Kidney (tissue), 14 donors: Measurements from ENCODE around the gene ZNF101. TPM values are rescaled to one million over a fixed set of nuclear protein-coding genes. Genes with fewer than 3 reads are reported as not detected.

Experiments used
- DNase-seq, 5 donors: peaks; one replicate each; pipeline ENCODE4 v3.0.0-alpha.2; 2013 to 2020
- FAIRE-seq: peaks from 2 replicates; lab custom pipeline; 2012; peaks lifted over from hg19 to GRCh38; lab: Jason Lieb, UNC
- H3K27ac ChIP-seq, 2 donors: one replicate each; pipeline ENCODE4 v1.7.0; 2013; ENCODE audit warnings: low read depth in 2 of 2, low read length in 2 of 2, inconsistent platforms in 1 of 2
- H3K27me3 ChIP-seq: one replicate; pipeline ENCODE4 v1.7.1; 2013; ENCODE audit warnings: low read length, inconsistent platforms; ENCODE audit not compliant: control insufficient read depth, insufficient read depth
- H3K36me3 ChIP-seq, 3 donors: one replicate each; pipeline versions ENCODE4 v1.7.0 to v1.7.1; 2013; ENCODE audit warnings: low read length in 3 of 3, control low read depth in 1 of 3, inconsistent platforms in 1 of 3; ENCODE audit not compliant: insufficient read depth in 3 of 3, control insufficient read depth in 2 of 3
- H3K4me1 ChIP-seq, 3 donors: one replicate each; pipeline versions ENCODE4 v1.7.0 to v1.7.1; 2013; ENCODE audit warnings: low read length in 3 of 3, inconsistent platforms in 1 of 3, low read depth in 1 of 3; ENCODE audit not compliant: control insufficient read depth in 2 of 3, insufficient read depth in 2 of 3
- H3K4me3 ChIP-seq, 3 donors: one replicate each; pipeline versions ENCODE4 v1.7.0 to v1.8.1; 2013; ENCODE audit warnings: low read length in 3 of 3, control low read depth in 1 of 3, inconsistent platforms in 1 of 3
- H3K9ac ChIP-seq, 3 donors: one replicate each; pipeline versions ENCODE4 v1.7.0 to v1.7.1; 2013; ENCODE audit warnings: low read length in 3 of 3, control low read depth in 1 of 3, inconsistent platforms in 1 of 3
- H3K9me3 ChIP-seq, 3 donors: one replicate each; pipeline versions ENCODE4 v1.7.0 to v1.7.1; 2013; ENCODE audit warnings: low read length in 3 of 3, control low read depth in 1 of 3, inconsistent platforms in 1 of 3; ENCODE audit not compliant: control insufficient read depth in 2 of 3, insufficient read depth in 1 of 3
- CTCF ChIP-seq: IDR thresholded peaks from 3 replicates; pipeline ENCODE4 v1.5.1; 2012; ENCODE audit warnings: mild to moderate bottlenecking, moderate library complexity, borderline replicate concordance; ENCODE audit not compliant: insufficient read depth; ENCODE audit errors: extremely low read depth
- intact Hi-C: fragments of 100-400 bp; cut with DNase I; formaldehyde crosslinking; loops from one replicate; pipeline ENCODE4 v1.11.1; 2022
- polyA plus RNA-seq: library from polyadenylated mRNA; stranded (reverse); fragments of 350-450 nt; fragmentation: Illumina TruSeq; extraction: RNeasy Lipid Tissue Mini Kit (QIAGEN cat#74804); gene quantifications from one replicate; pipeline ENCODE4 v1.2.3, GENCODE V29; 2014; ENCODE audit warnings: low read depth, low replicate concordance; ENCODE audit not compliant: insufficient read depth
- total RNA-seq: library from RNA; stranded (reverse); fragmentation: NEBNext Ultra II Directional; extraction: Animal tissue kit (Norgen Biotek cat#: 25700); gene quantifications from one replicate; pipeline ENCODE4 v1.2.1, GENCODE V29; 2021
- donor health status: control.
- donor health status: control.
- donor health status: control.
- donor health status: control.
- donor health status: control.
- donor health status: DM: yes; HTN: yes; CAD: no.
- donor health status: Normal renal cell carcinoma (clear cell type).

The ZNF101 gene
- total and polyA plus RNA-seq, 2 donors from 2014 or later: 10.2 to 21.2 TPM

DNA sequence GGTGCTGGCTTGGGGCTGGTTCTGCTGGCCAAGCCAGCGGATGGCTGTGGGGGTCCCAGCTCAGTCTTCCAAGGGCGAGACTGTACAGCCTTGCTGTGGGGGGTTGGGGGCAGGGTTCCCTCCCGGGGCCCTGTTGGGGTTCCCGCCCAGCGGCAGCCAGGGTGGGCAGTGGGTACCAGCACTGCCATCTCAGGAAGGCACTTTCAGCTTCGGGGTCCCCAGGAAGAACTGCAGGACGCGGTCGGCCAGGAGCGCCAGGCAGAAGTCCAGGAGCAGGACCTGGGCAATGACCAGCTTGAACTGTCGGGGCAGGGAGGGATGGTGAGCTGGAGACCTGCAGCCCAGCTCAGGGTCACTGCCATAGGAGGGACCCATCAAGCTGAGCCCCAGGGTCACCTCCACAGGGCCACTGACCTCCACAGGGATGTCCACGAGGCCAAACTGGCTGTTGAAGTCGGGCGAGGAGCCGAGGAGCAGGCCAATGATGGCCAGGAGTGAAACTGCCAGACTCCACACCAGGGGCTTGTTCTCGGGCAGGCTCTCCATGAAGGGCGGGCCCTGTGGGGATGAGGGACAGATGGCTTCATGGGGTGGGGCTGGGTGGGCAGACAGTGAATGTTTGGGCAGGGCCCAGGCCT lies 23.3 kb upstream of the ZNF101 start:
- no peak overlapping the region for H3K27ac ChIP-seq
- H3K4me1 ChIP-seq: peaks cover 0 to 5% (median 0%) of the 10 kb centered on the region in 3 donors
- H3K9me3 ChIP-seq: no peaks in the 10 kb centered on the region
- FAIRE-seq: no peak
- no peak overlapping the region for H3K9ac ChIP-seq
- H3K4me3 ChIP-seq: no peak overlapping the region
- no peak for DNase-seq
- intact Hi-C loops: no loop called here
- peaks cover 0 to 19% (median 6%) of the 10 kb centered on the region in 3 donors for H3K36me3 ChIP-seq
- H3K27me3 ChIP-seq: no peaks in the 10 kb centered on the region
- TF ChIP-seq CTCF: no peak

GRCh38 chr19:19647037-19647835 lies 21.4 kb upstream of the ZNF101 start:
- Histone ChIP-seq H3K36me3 (peaks cover 0 to 37% (median 18%) of the 10 kb centered on the region in 3 donors), H3K27ac (no peak overlapping the region), H3K27me3 (no peaks in the 10 kb centered on the region), H3K9ac (no peak overlapping the region), H3K4me3 (no peak overlapping the region), H3K9me3 (no peaks in the 10 kb centered on the region), H3K4me1 (peaks cover 0 to 5% (median 0%) of the 10 kb centered on the region in 3 donors)
- no peak for TF ChIP-seq CTCF
- DNase-seq (no peak), FAIRE-seq (no peak)
- intact Hi-C loops: no loop called here

GRCh38 chr19:19649155-19649554 lies 19.5 kb upstream of the ZNF101 start:
- no peak for TF ChIP-seq CTCF
- H3K27ac ChIP-seq: no peak overlapping the region
- H3K4me3 ChIP-seq: no peak overlapping the region
- H3K4me1 ChIP-seq: no peaks in the 10 kb centered on the region
- no peak for FAIRE-seq
- H3K27me3 ChIP-seq: no peaks in the 10 kb centered on the region
- intact Hi-C loops: no loop called here
- H3K36me3 ChIP-seq: peaks cover 0 to 51% (median 24%) of the 10 kb centered on the region in 3 donors
- no peaks in the 10 kb centered on the region for H3K9me3 ChIP-seq
- DNase-seq: no peak
- no peak overlapping the region for H3K9ac ChIP-seq
